ENCODE data around the gene CAMK2G.
"Not testable (repeated sequence)": the region's sequence is repeated elsewhere in the genome, so short reads cannot be mapped to it uniquely, and the experiment has no call there.

The CAMK2G gene

GRCh38 chr10:73900064-73900463 lies 25.7 kb upstream of the CAMK2G start:
- TF ChIP-seq CTCF (IDR thresholded peaks at IDR 0.05; ENCODE audit: insufficient read depth, missing control alignments) = no peak
- FAIRE-seq = no peak
- DNase-seq (ENCODE audit: insufficient read length, low spot score) = no peak

DNA sequence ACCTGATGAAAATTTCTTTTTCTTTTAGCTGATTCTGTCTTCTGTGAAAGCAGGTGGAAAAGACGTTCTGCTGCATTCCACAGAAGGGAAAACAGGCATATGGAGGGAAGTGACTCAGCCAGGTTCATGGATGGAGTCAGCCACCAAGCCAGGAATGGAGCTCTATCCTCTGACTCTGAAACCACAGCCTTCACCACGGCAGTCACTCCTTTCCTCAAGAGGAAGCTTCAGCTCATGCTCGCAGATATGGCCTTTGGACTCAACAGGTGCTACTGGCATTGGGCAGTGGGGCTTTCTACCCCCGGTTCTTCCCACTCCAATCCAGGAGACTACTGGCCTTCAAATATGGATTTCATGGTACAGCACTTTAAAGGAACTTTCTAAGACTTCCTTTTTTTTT lies 25.1 kb upstream of the CAMK2G start:
- DNase-seq (ENCODE audit: insufficient read length, low spot score) = no peak
- FAIRE-seq = no peak
- no peak for TF ChIP-seq CTCF (IDR thresholded peaks at IDR 0.05; ENCODE audit: insufficient read depth, missing control alignments)

GRCh38 chr10:73898730-73899410 lies 24.5 kb upstream of the CAMK2G start:
- TF ChIP-seq CTCF (IDR thresholded peaks at IDR 0.05; ENCODE audit: insufficient read depth, missing control alignments) = no peak
- FAIRE-seq (no peak), DNase-seq (ENCODE audit: insufficient read length, low spot score) (no peak)

DNA sequence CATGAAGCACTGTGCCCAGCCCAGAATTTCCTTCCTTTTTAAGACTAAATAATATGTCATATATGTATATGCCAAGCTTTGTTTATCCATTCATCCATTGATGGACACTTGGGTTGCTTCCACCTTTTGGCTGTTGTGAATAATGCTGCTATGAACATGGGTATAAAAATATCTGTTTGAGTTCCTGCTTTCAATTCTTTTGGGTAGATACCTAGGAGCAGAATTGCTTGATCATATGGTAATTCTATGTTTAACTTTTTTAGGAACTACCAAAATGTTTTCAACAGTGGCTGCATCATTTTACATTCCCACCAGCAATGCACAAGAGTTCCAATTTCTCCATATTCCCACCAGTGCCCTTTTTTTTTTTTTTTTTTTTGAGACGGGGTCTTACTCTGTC lies 23.3 kb upstream of the CAMK2G start:
- no peak for DNase-seq (ENCODE audit: insufficient read length, low spot score)
- FAIRE-seq = no peak
- TF ChIP-seq CTCF (IDR thresholded peaks at IDR 0.05; ENCODE audit: insufficient read depth, missing control alignments) = no peak

- DNase-seq (ENCODE audit: insufficient read length, low spot score); FAIRE-seq: not testable (repeated sequence)
These were observed 21.0 kb upstream of the CAMK2G start for GRCh38 chr10:73895381-73895780.

DNA sequence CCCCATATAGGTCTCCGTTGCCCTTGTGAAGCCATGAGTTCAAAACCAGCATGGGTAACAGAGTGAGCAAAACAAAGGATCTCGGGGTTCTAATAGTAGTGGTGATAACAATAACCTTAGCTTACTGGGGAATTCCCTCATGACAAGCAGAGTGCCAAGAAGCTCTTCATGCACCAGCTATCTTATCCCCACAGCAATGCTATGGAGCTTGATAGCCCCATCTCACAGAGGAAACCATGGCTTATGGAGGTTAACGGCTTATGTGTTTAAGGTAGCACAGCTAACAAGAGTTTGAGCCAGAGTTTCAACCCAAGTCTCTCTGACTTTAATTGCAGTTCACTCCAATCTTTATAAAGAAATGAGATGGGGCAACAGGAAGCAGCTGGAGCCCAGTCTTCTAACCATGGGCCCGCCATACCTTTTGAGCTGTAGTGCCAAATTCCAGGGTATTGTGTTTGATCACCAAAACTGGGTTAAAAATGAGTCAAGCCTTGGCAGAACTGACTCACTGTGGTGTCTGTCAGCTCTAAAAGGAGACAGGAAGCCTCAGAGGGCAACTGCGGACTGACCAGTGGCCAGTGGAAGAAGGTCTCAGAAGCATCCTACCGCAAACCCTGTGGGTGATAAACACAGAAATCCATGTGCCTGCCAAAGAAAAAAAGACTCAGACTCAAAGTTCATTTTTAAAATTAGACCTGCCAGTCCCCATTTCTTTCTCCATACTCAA lies 20.1 kb upstream of the CAMK2G start:
- FAIRE-seq = no peak
- TF ChIP-seq CTCF (IDR thresholded peaks at IDR 0.05; ENCODE audit: insufficient read depth, missing control alignments) = no peak
- no peak for DNase-seq (ENCODE audit: insufficient read length, low spot score)

GRCh38 chr10:73893426-73893825 lies 19.1 kb upstream of the CAMK2G start:
- DNase-seq (ENCODE audit: insufficient read length, low spot score) (no peak), FAIRE-seq (no peak)
- TF ChIP-seq CTCF (IDR thresholded peaks at IDR 0.05; ENCODE audit: insufficient read depth, missing control alignments) = no peak
